K562 (cell line): ENCODE measurements around the gene UQCRH. TPM values are rescaled to one million over a fixed set of nuclear protein-coding genes. Genes with fewer than 3 reads are reported as not detected.

Source experiments
- ARID2 ChIP-seq: fragments of 450-650 bp; IDR thresholded peaks from 2 replicates; pipeline ENCODE4 v1.6.1; 2017; ENCODE audit warnings: antibody characterized with exemption, mild to moderate bottlenecking
- ATF7 ChIP-seq: fragments of 450-650 bp; IDR thresholded peaks from 2 replicates; pipeline ENCODE4 v1.7.1; 2014; ENCODE audit warnings: mild to moderate bottlenecking, moderate library complexity
- CBX5 ChIP-seq: IDR thresholded peaks from 2 replicates; pipeline ENCODE4 v1.6.1; 2014; ENCODE audit warnings: low read depth, borderline replicate concordance
- CEBPB ChIP-seq: fragments of 450-650 bp; IDR thresholded peaks from 2 replicates; pipeline ENCODE4 v1.6.1; 2016; ENCODE audit warnings: missing genetic modification characterization, missing compliant biosample characterization
- ETS1 ChIP-seq: conservative IDR thresholded peaks from 2 replicates; pipeline ENCODE4 v1.6.1; 2011; ENCODE audit warnings: low read depth, mild to moderate bottlenecking, low read length; ENCODE audit not compliant: control insufficient read depth
- FOXO4 ChIP-seq: fragments of 450-650 bp; formaldehyde crosslinking; IDR thresholded peaks from 2 replicates; pipeline ENCODE4 v1.4.0; 2020; ENCODE audit warnings: mild to moderate bottlenecking, moderate library complexity
- HDAC3 ChIP-seq: fragments of 450-650 bp; IDR thresholded peaks from 2 replicates; pipeline ENCODE4 v1.6.1; 2018; ENCODE audit warnings: borderline replicate concordance, mild to moderate bottlenecking, moderate library complexity; ENCODE audit not compliant: partially characterized antibody
- HDAC8 ChIP-seq: fragments of 450-650 bp; IDR thresholded peaks from 2 replicates; pipeline ENCODE4 v1.6.1; 2016; ENCODE audit warnings: mild to moderate bottlenecking, missing genetic modification characterization, moderate library complexity, missing compliant biosample characterization
- L3MBTL2 ChIP-seq: fragments of 450-650 bp; IDR thresholded peaks from 2 replicates; pipeline ENCODE4 v1.6.1; 2016; ENCODE audit warnings: mild to moderate bottlenecking, moderate library complexity
- RREB1 ChIP-seq: fragments of 250-450 bp; sonication (Bioruptor Pico); IDR thresholded peaks from 2 replicates; pipeline ENCODE4 v1.4.0; 2020
- XRCC3 ChIP-seq: fragments of 450-650 bp; IDR thresholded peaks from 2 replicates; pipeline ENCODE4 v1.6.1; 2017; ENCODE audit warnings: mild to moderate bottlenecking, moderate library complexity
- ZBTB11 ChIP-seq, 3 experiments: fragments of 200-800 bp in 1 of 3; fragments of 250-450 bp in 1 of 3; fragments of 450-650 bp in 1 of 3; sonication (Bioruptor Pico) in 1 of 3; sonication (Bioruptor generic) in 1 of 3; formaldehyde crosslinking in 1 of 3; IDR thresholded peaks; 2 replicates each; pipeline versions ENCODE4 v1.6.1 to v1.8.0; 2016 to 2022; ENCODE audit warnings: mild to moderate bottlenecking in 2 of 3, missing genetic modification characterization in 2 of 3, missing compliant biosample characterization in 1 of 3, moderate library complexity in 1 of 3
- ZNF124 ChIP-seq: sonication (generic); formaldehyde crosslinking; IDR thresholded peaks from 2 replicates; pipeline ENCODE4 v1.8.1; 2022; ENCODE audit warnings: missing genetic modification reagents
- ZNF175 ChIP-seq: fragments of 200-800 bp; sonication (Bioruptor generic); IDR thresholded peaks from 2 replicates; pipeline ENCODE4 v1.6.1; 2016; ENCODE audit warnings: low read depth, mild to moderate bottlenecking, missing genetic modification characterization, missing compliant biosample characterization
- polyA plus RNA-seq, 8 experiments: library from polyadenylated mRNA; depleted of rRNA in 4 of 8; stranded (reverse) in 5 of 8; unstranded in 3 of 8; fragments of >200 nt; fragmentation: Nextera tagmentation in 2 of 8; fragmentation: Illumina TruSeq in 1 of 8; extraction: Ambion mirVana in 2 of 8; extraction: Trizol in 1 of 8; gene quantifications; 2 replicates each; pipeline versions ENCODE4 v1.2.1 to v1.2.3, GENCODE V29; 2011 to 2014; ENCODE audit warnings: inconsistent platforms in 1 of 8, missing spikeins in 1 of 8
- total RNA-seq, 7 experiments: library from RNA; depleted of rRNA in 6 of 7; stranded (reverse); fragments of >200 nt in 6 of 7; fragmentation: Illumina TruSeq in 2 of 7; extraction: Trizol in 2 of 7; gene quantifications; 2 replicates each; pipeline versions ENCODE4 v1.2.1 to v1.2.3, GENCODE V29; 2011 to 2021; ENCODE audit warnings: low replicate concordance in 1 of 7

UQCRH gene
- total and polyA plus RNA-seq, 9 of the 15 experiments (the other 6 are each of a cell fraction or from before 2014, with no cell fraction given), result 1,267 to 5,184 (median 2,410) TPM

- TF ChIP-seq RREB1 (no peak), ARID2 (0 out of 2 replicates have a peak, but pooled peaks have one; percentile 11), ZBTB11 (CRISPR knock-in tag; IDR thresholded peaks at IDR 0.05) (0 out of 6 replicates have a peak, but pooled peaks of 1 of the 3 experiments have one; percentile 64), ZNF124 (CRISPR knock-in tag) (peak; percentile 59; the same call in 1 of the 2 replicates), ETS1 (peak; percentile 33), HDAC8 (tag) (no peak), XRCC3 (no peak), CEBPB (tag) (no peak), L3MBTL2 (peak; percentile 83), HDAC3 (no peak), ZNF175 (CRISPR knock-in tag) (no peak), FOXO4 (no peak), CBX5 (no peak), ATF7 (peak; percentile 48; the same call in 1 of the 2 replicates)
Measured at GRCh38 chr1:46301808-46302640, 1.5 kb upstream of the UQCRH start (continued).
